ENCODE data around the gene CHD5. TPM values are rescaled to one million over a fixed set of nuclear protein-coding genes. Genes with fewer than 3 reads are reported as not detected.

CHD5 gene
- total and polyA plus RNA-seq, 5 donors from 2014 or later = not detected

- peaks cover 0 to 7% (median 2%) of the 10 kb centered on the region in 4 donors for H3K4me1 Mint-ChIP-seq
- Histone ChIP-seq H3K9me3 (ENCODE audit: control insufficient read depth in 2 of 2, low read length in 2 of 2) (no peaks in the 10 kb centered on the region), H3K27ac (ENCODE audit: insufficient read depth, low read length, poor library complexity, severe bottlenecking) (no peak overlapping the region), H3K4me3 (ENCODE audit: low read depth, low read length) (no peak overlapping the region), H3K27me3 (ENCODE audit: control insufficient read depth, insufficient read depth, low read length) (no peaks in the 10 kb centered on the region), H3K4me1 (ENCODE audit: control insufficient read depth, insufficient read depth, low read length, poor library complexity, severe bottlenecking) (peaks cover 11% of the 10 kb centered on the region), H3K36me3 (ENCODE audit: control insufficient read depth, insufficient read depth, low read length) (no peaks in the 10 kb centered on the region)
- H3K27me3 Mint-ChIP-seq = peaks cover 14% of the 10 kb centered on the region
- no peak overlapping the region for H3K4me3 Mint-ChIP-seq
- H3K36me3 Mint-ChIP-seq = no peaks in the 10 kb centered on the region
- DNase-seq (no peak), ATAC-seq (ENCODE audit: low read depth in 2 of 2) (no peak)
- H3K27ac Mint-ChIP-seq = no peak overlapping the region
- no peaks in the 10 kb centered on the region for H3K9me3 Mint-ChIP-seq
These were observed 35.3 kb downstream of the CHD5 start for GRCh38 chr1:6144647-6145395.

- no peaks in the 10 kb centered on the region for H3K36me3 Mint-ChIP-seq
- ATAC-seq (ENCODE audit: low read depth in 2 of 2) (no peak), DNase-seq (no peak)
- H3K36me3 ChIP-seq (ENCODE audit: control insufficient read depth, insufficient read depth, low read length) = no peaks in the 10 kb centered on the region
- peaks cover 11% of the 10 kb centered on the region for H3K4me1 ChIP-seq (ENCODE audit: control insufficient read depth, insufficient read depth, low read length, poor library complexity, severe bottlenecking)
- no peak overlapping the region for H3K4me3 Mint-ChIP-seq
- H3K27me3 ChIP-seq (ENCODE audit: control insufficient read depth, insufficient read depth, low read length) = no peaks in the 10 kb centered on the region
- H3K27me3 Mint-ChIP-seq = peaks cover 14% of the 10 kb centered on the region
- H3K9me3 ChIP-seq (ENCODE audit: control insufficient read depth in 2 of 2, low read length in 2 of 2) = no peaks in the 10 kb centered on the region
- H3K27ac ChIP-seq (ENCODE audit: insufficient read depth, low read length, poor library complexity, severe bottlenecking) = no peak overlapping the region
- no peak overlapping the region for H3K4me3 ChIP-seq (ENCODE audit: low read depth, low read length)
- no peaks in the 10 kb centered on the region for H3K9me3 Mint-ChIP-seq
- H3K4me1 Mint-ChIP-seq = peaks cover 0 to 7% (median 2%) of the 10 kb centered on the region in 4 donors
- no peak overlapping the region for H3K27ac Mint-ChIP-seq
These were observed 35.9 kb downstream of the CHD5 start for GRCh38 chr1:6144175-6144574.

- Mint-ChIP-seq H3K4me1 (peaks cover 0 to 6% (median 2%) of the 10 kb centered on the region in 4 donors), H3K36me3 (no peaks in the 10 kb centered on the region), H3K27me3 (peaks cover 14% of the 10 kb centered on the region), H3K27ac (no peak overlapping the region), H3K4me3 (no peak overlapping the region), H3K9me3 (no peaks in the 10 kb centered on the region)
- Histone ChIP-seq H3K36me3 (ENCODE audit: control insufficient read depth, insufficient read depth, low read length) (no peaks in the 10 kb centered on the region), H3K9me3 (ENCODE audit: control insufficient read depth in 2 of 2, low read length in 2 of 2) (no peaks in the 10 kb centered on the region), H3K4me3 (ENCODE audit: low read depth, low read length) (no peak overlapping the region), H3K27me3 (ENCODE audit: control insufficient read depth, insufficient read depth, low read length) (no peaks in the 10 kb centered on the region), H3K27ac (ENCODE audit: insufficient read depth, low read length, poor library complexity, severe bottlenecking) (no peak overlapping the region), H3K4me1 (ENCODE audit: control insufficient read depth, insufficient read depth, low read length, poor library complexity, severe bottlenecking) (peaks cover 4% of the 10 kb centered on the region)
- DNase-seq = no peak
- no peak for ATAC-seq (ENCODE audit: low read depth in 2 of 2)
These were observed 36.7 kb downstream of the CHD5 start for GRCh38 chr1:6143395-6143794.

GRCh38 chr1:6142734-6143133 lies 37.4 kb downstream of the CHD5 start:
- no peaks in the 10 kb centered on the region for H3K36me3 ChIP-seq (ENCODE audit: control insufficient read depth, insufficient read depth, low read length)
- no peaks in the 10 kb centered on the region for H3K4me1 ChIP-seq (ENCODE audit: control insufficient read depth, insufficient read depth, low read length, poor library complexity, severe bottlenecking)
- Mint-ChIP-seq H3K4me3 (no peak overlapping the region), H3K9me3 (no peaks in the 10 kb centered on the region), H3K27ac (no peak overlapping the region), H3K27me3 (peaks cover 10% of the 10 kb centered on the region), H3K4me1 (peaks cover 0 to 2% (median 0%) of the 10 kb centered on the region in 4 donors), H3K36me3 (no peaks in the 10 kb centered on the region)
- H3K9me3 ChIP-seq (ENCODE audit: control insufficient read depth in 2 of 2, low read length in 2 of 2) = no peaks in the 10 kb centered on the region
- H3K4me3 ChIP-seq (ENCODE audit: low read depth, low read length) = no peak overlapping the region
- DNase-seq (no peak), ATAC-seq (ENCODE audit: low read depth in 2 of 2) (no peak)
- no peak overlapping the region for H3K27ac ChIP-seq (ENCODE audit: insufficient read depth, low read length, poor library complexity, severe bottlenecking)
- H3K27me3 ChIP-seq (ENCODE audit: control insufficient read depth, insufficient read depth, low read length) = no peaks in the 10 kb centered on the region

GRCh38 chr1:6142036-6142621 lies 38.0 kb downstream of the CHD5 start:
- no peaks in the 10 kb centered on the region for H3K9me3 ChIP-seq (ENCODE audit: control insufficient read depth in 2 of 2, low read length in 2 of 2)
- H3K36me3 ChIP-seq (ENCODE audit: control insufficient read depth, insufficient read depth, low read length) = no peaks in the 10 kb centered on the region
- Mint-ChIP-seq H3K4me1 (peaks cover 0 to 2% (median 0%) of the 10 kb centered on the region in 4 donors), H3K27me3 (peaks cover 10% of the 10 kb centered on the region), H3K36me3 (no peaks in the 10 kb centered on the region), H3K4me3 (peak overlapping the region in 1 of 4 donors; percentile 47), H3K9me3 (no peaks in the 10 kb centered on the region), H3K27ac (no peak overlapping the region)
- no peaks in the 10 kb centered on the region for H3K4me1 ChIP-seq (ENCODE audit: control insufficient read depth, insufficient read depth, low read length, poor library complexity, severe bottlenecking)
- no peak for DNase-seq
- H3K4me3 ChIP-seq (ENCODE audit: low read depth, low read length) = no peak overlapping the region
- no peaks in the 10 kb centered on the region for H3K27me3 ChIP-seq (ENCODE audit: control insufficient read depth, insufficient read depth, low read length)
- ATAC-seq (ENCODE audit: low read depth in 2 of 2) = no peak
- H3K27ac ChIP-seq (ENCODE audit: insufficient read depth, low read length, poor library complexity, severe bottlenecking) = no peak overlapping the region

GRCh38 chr1:6141592-6141991 lies 38.5 kb downstream of the CHD5 start:
- peaks cover 0 to 2% (median 0%) of the 10 kb centered on the region in 4 donors for H3K4me1 Mint-ChIP-seq
- peak in 1 of 3 donors; percentile 20 for DNase-seq
- H3K9me3 ChIP-seq (ENCODE audit: control insufficient read depth in 2 of 2, low read length in 2 of 2) = no peaks in the 10 kb centered on the region
- H3K4me1 ChIP-seq (ENCODE audit: control insufficient read depth, insufficient read depth, low read length, poor library complexity, severe bottlenecking) = no peaks in the 10 kb centered on the region
- H3K36me3 Mint-ChIP-seq = no peaks in the 10 kb centered on the region
- H3K4me3 ChIP-seq (ENCODE audit: low read depth, low read length) = no peak overlapping the region
- H3K9me3 Mint-ChIP-seq = no peaks in the 10 kb centered on the region
- H3K4me3 Mint-ChIP-seq = no peak overlapping the region
- no peaks in the 10 kb centered on the region for H3K27me3 ChIP-seq (ENCODE audit: control insufficient read depth, insufficient read depth, low read length)
- H3K36me3 ChIP-seq (ENCODE audit: control insufficient read depth, insufficient read depth, low read length) = no peaks in the 10 kb centered on the region
- H3K27ac ChIP-seq (ENCODE audit: insufficient read depth, low read length, poor library complexity, severe bottlenecking) = no peak overlapping the region
- ATAC-seq (ENCODE audit: low read depth in 2 of 2) = no peak
- H3K27me3 Mint-ChIP-seq = peaks cover 10% of the 10 kb centered on the region
- H3K27ac Mint-ChIP-seq = no peak overlapping the region

- peaks cover 4% of the 10 kb centered on the region for H3K27me3 Mint-ChIP-seq
- ATAC-seq (ENCODE audit: low read depth in 2 of 2) = no peak
- H3K9me3 ChIP-seq (ENCODE audit: control insufficient read depth in 2 of 2, low read length in 2 of 2) = no peaks in the 10 kb centered on the region
These were observed 39.7 kb downstream of the CHD5 start for GRCh38 chr1:6140413-6140812.

GRCh38 chr1:6137758-6138157 lies 42.4 kb downstream of the CHD5 start:
- Histone ChIP-seq H3K4me1 (ENCODE audit: control insufficient read depth, insufficient read depth, low read length, poor library complexity, severe bottlenecking) (no peaks in the 10 kb centered on the region), H3K4me3 (ENCODE audit: low read depth, low read length) (no peak overlapping the region), H3K9me3 (ENCODE audit: control insufficient read depth in 2 of 2, low read length in 2 of 2) (no peaks in the 10 kb centered on the region), H3K27me3 (ENCODE audit: control insufficient read depth, insufficient read depth, low read length) (no peaks in the 10 kb centered on the region), H3K36me3 (ENCODE audit: control insufficient read depth, insufficient read depth, low read length) (no peaks in the 10 kb centered on the region), H3K27ac (ENCODE audit: insufficient read depth, low read length, poor library complexity, severe bottlenecking) (no peak overlapping the region)
- Mint-ChIP-seq H3K27me3 (peaks cover 7% of the 10 kb centered on the region), H3K9me3 (peaks cover 0 to under 1% (median 0%) of the 10 kb centered on the region in 7 donors), H3K27ac (no peak overlapping the region), H3K4me3 (no peak overlapping the region), H3K4me1 (no peaks in the 10 kb centered on the region), H3K36me3 (no peaks in the 10 kb centered on the region)
- DNase-seq = no peak
- no peak for ATAC-seq (ENCODE audit: low read depth in 2 of 2)

More at GRCh38 chr1:6140413-6140812, 39.7 kb downstream of the CHD5 start:
- Histone ChIP-seq H3K27me3 (ENCODE audit: control insufficient read depth, insufficient read depth, low read length) (no peaks in the 10 kb centered on the region), H3K4me3 (ENCODE audit: low read depth, low read length) (no peak overlapping the region), H3K27ac (ENCODE audit: insufficient read depth, low read length, poor library complexity, severe bottlenecking) (no peak overlapping the region), H3K4me1 (ENCODE audit: control insufficient read depth, insufficient read depth, low read length, poor library complexity, severe bottlenecking) (no peaks in the 10 kb centered on the region), H3K36me3 (ENCODE audit: control insufficient read depth, insufficient read depth, low read length) (no peaks in the 10 kb centered on the region)
- Mint-ChIP-seq H3K4me3 (no peak overlapping the region), H3K4me1 (no peaks in the 10 kb centered on the region), H3K27ac (no peak overlapping the region), H3K36me3 (no peaks in the 10 kb centered on the region), H3K9me3 (no peaks in the 10 kb centered on the region)
- DNase-seq = no peak

All from CD4-positive, CD25-positive, alpha-beta regulatory T cell (primary cell).